Measurements from ENCODE around the gene EXT2.

- TF ChIP-seq, protein P1, sequence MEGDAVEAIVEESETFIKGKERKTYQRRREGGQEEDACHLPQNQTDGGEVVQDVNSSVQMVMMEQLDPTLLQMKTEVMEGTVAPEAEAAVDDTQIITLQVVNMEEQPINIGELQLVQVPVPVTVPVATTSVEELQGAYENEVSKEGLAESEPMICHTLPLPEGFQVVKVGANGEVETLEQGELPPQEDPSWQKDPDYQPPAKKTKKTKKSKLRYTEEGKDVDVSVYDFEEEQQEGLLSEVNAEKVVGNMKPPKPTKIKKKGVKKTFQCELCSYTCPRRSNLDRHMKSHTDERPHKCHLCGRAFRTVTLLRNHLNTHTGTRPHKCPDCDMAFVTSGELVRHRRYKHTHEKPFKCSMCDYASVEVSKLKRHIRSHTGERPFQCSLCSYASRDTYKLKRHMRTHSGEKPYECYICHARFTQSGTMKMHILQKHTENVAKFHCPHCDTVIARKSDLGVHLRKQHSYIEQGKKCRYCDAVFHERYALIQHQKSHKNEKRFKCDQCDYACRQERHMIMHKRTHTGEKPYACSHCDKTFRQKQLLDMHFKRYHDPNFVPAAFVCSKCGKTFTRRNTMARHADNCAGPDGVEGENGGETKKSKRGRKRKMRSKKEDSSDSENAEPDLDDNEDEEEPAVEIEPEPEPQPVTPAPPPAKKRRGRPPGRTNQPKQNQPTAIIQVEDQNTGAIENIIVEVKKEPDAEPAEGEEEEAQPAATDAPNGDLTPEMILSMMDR (IDR thresholded peaks at IDR 0.05), result no peak
- TF ChIP-seq POLR2A (IDR thresholded peaks at IDR 0.05), result no peak
These were observed 117.7 kb downstream of the EXT2 start for GRCh38 chr11:44213148-44213547.
